ENCODE results near the gene ALK. TPM values are rescaled to one million over a fixed set of nuclear protein-coding genes. Genes with fewer than 3 reads are reported as not detected.

The ALK gene
- total RNA-seq, 1 experiment from 2014 or later = not detected

- WGBS (ENCODE audit: extremely low coverage, insufficient read length, low lambda C conversion rate) = no CpG with 5 or more reads among the region's 15 CpGs
- H3K36me3 Mint-ChIP-seq (ENCODE audit: insufficient read depth in 1 of 3, low read depth in 3 of 3) = no peaks in the 10 kb centered on the region
- no peaks in the 10 kb centered on the region for H3K79me1 ChIP-seq (ENCODE audit: insufficient read depth, low read depth, low read length, poor library complexity, severe bottlenecking)
- H3K27ac Mint-ChIP-seq = no peak overlapping the region
- H3K18ac ChIP-seq (ENCODE audit: insufficient read length, low read depth, low read length) = no peak overlapping the region
- H3K27ac ChIP-seq (ENCODE audit: insufficient read length, low read depth, low read length) = no peak overlapping the region
- H2BK5ac ChIP-seq (ENCODE audit: insufficient read length, low read length) = no peak overlapping the region
- no peaks in the 10 kb centered on the region for H3K79me2 ChIP-seq (ENCODE audit: insufficient read depth, low read length)
- H3K9ac ChIP-seq (ENCODE audit: extremely low read depth, insufficient read length, low read length) = no peak overlapping the region
- no peak for TF ChIP-seq CTCF (conservative IDR thresholded peaks at IDR 0.05)
- no peak for DNase-seq
- no peak overlapping the region for H4K91ac ChIP-seq (ENCODE audit: insufficient read length, low read depth, low read length)
- no peak overlapping the region for H3K4ac ChIP-seq (ENCODE audit: low read depth, low read length)
- no peak overlapping the region for H3K56ac ChIP-seq (ENCODE audit: insufficient read length, low read depth, low read length)
- H3K14ac ChIP-seq (ENCODE audit: insufficient read depth, low read length) = no peak overlapping the region
- no peak overlapping the region for H2AFZ ChIP-seq (ENCODE audit: low read length)
- no peaks in the 10 kb centered on the region for H3K23me2 ChIP-seq (ENCODE audit: insufficient read length, low read depth, low read length, poor library complexity, severe bottlenecking)
- no peak overlapping the region for H2AK5ac ChIP-seq (ENCODE audit: insufficient read length, low read length)
- no peaks in the 10 kb centered on the region for H3K9me3 Mint-ChIP-seq
- H3K9me3 ChIP-seq (ENCODE audit: control insufficient read depth, low read depth, low read length) = no peaks in the 10 kb centered on the region
- peaks cover 8% of the 10 kb centered on the region; the same call in 1 of the 2 replicates for H3K27me3 Mint-ChIP-seq (ENCODE audit: low read depth)
- no peak overlapping the region for H3K23ac ChIP-seq (ENCODE audit: insufficient read length, low read depth, low read length)
- no peak overlapping the region for H4K8ac ChIP-seq (replicated peaks; ENCODE audit: insufficient read length, low read depth, low read length)
- no peak overlapping the region for H2BK15ac ChIP-seq (ENCODE audit: low read depth, low read length)
- no peak overlapping the region for H2BK120ac ChIP-seq (ENCODE audit: low read depth, low read length, poor library complexity, severe bottlenecking)
- no peaks in the 10 kb centered on the region for H4K20me1 ChIP-seq (ENCODE audit: control insufficient read depth, insufficient read depth, insufficient read length)
- no peak overlapping the region for H2BK12ac ChIP-seq (ENCODE audit: insufficient read length, low read depth, low read length)
- no peak overlapping the region for H4K5ac ChIP-seq (ENCODE audit: insufficient read length, low read depth, low read length)
- no peaks in the 10 kb centered on the region for H3K27me3 ChIP-seq (ENCODE audit: insufficient read depth, low read length)
- H3T11ph ChIP-seq (ENCODE audit: low read length) = no peak overlapping the region
- no peak overlapping the region for H2BK20ac ChIP-seq (ENCODE audit: low read depth, low read length, poor library complexity, severe bottlenecking)
- H3K4me2 ChIP-seq (ENCODE audit: insufficient read depth, insufficient read length, low read length) = no peak overlapping the region
- no peak overlapping the region for H3K4me3 Mint-ChIP-seq
- H3K4me1 ChIP-seq (ENCODE audit: insufficient read depth, low read length) = no peaks in the 10 kb centered on the region
- H3K4me1 Mint-ChIP-seq = peaks cover 0 to 6% of the 10 kb centered on the region in 2 experiments; a peak in 1 of 4 replicates
Observed at GRCh38 chr2:29227935-29228675, 693.3 kb downstream of the ALK start.
